ENCODE data around the gene FAM169A.

GRCh38 chr5:74838262-74838661 is 27.9 kb downstream of the FAM169A start:
- TF ChIP-seq, protein P1, sequence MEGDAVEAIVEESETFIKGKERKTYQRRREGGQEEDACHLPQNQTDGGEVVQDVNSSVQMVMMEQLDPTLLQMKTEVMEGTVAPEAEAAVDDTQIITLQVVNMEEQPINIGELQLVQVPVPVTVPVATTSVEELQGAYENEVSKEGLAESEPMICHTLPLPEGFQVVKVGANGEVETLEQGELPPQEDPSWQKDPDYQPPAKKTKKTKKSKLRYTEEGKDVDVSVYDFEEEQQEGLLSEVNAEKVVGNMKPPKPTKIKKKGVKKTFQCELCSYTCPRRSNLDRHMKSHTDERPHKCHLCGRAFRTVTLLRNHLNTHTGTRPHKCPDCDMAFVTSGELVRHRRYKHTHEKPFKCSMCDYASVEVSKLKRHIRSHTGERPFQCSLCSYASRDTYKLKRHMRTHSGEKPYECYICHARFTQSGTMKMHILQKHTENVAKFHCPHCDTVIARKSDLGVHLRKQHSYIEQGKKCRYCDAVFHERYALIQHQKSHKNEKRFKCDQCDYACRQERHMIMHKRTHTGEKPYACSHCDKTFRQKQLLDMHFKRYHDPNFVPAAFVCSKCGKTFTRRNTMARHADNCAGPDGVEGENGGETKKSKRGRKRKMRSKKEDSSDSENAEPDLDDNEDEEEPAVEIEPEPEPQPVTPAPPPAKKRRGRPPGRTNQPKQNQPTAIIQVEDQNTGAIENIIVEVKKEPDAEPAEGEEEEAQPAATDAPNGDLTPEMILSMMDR (IDR thresholded peaks at IDR 0.05; ENCODE audit: poor library complexity, severe bottlenecking) = no peak
- TF ChIP-seq POLR2AphosphoS5 (IDR thresholded peaks at IDR 0.05) = no peak
- TF ChIP-seq EP300 (conservative IDR thresholded peaks at IDR 0.05; ENCODE audit: poor library complexity, severe bottlenecking) = no peak
